Suprapubic skin (tissue), 4 donors: ENCODE data around the gene GHRHR. TPM values are rescaled to one million over a fixed set of nuclear protein-coding genes. Genes with fewer than 3 reads are reported as not detected.
A peak's percentile ranks its signal among the peaks of the same experiment; 100 is the strongest.

Source experiments
- DNase-seq, 2 donors: peaks; one replicate each; pipeline ENCODE4 v3.0.0-alpha.2; 2019; ENCODE audit warnings: low spot score in 2 of 2
- H3K27ac ChIP-seq: fragments of 200-600 bp; sonication (generic); one replicate; pipeline ENCODE4 v1.5.1; 2019
- H3K27me3 ChIP-seq: fragments of 200-600 bp; sonication (generic); one replicate; pipeline ENCODE4 v1.5.1; 2019
- H3K36me3 ChIP-seq: fragments of 200-600 bp; sonication (generic); one replicate; pipeline ENCODE4 v1.5.1; 2019
- H3K4me1 ChIP-seq: fragments of 200-600 bp; sonication (generic); one replicate; pipeline ENCODE4 v1.5.1; 2019
- H3K4me3 ChIP-seq: fragments of 200-600 bp; sonication (generic); one replicate; pipeline ENCODE4 v1.5.1; 2019; ENCODE audit warnings: mild to moderate bottlenecking
- H3K9me3 ChIP-seq: fragments of 200-600 bp; sonication (generic); one replicate; pipeline ENCODE4 v1.5.1; 2019
- CTCF ChIP-seq, 2 donors: fragments of 200-600 bp in 1 of 2; fragments of 450-650 bp in 1 of 2; sonication (generic) in 1 of 2; IDR thresholded peaks; one replicate each; pipeline ENCODE4 v1.5.1; 2016 to 2019; ENCODE audit warnings: antibody characterized with exemption in 2 of 2, mild to moderate bottlenecking in 1 of 2, moderate library complexity in 1 of 2
- EP300 ChIP-seq: sonication (generic); formaldehyde crosslinking; IDR thresholded peaks from one replicate; pipeline ENCODE4 v1.6.1; 2017; ENCODE audit warnings: antibody characterized with exemption
- POLR2A ChIP-seq, 2 donors: fragments of 450-650 bp; IDR thresholded peaks; one replicate each; pipeline ENCODE4 v1.6.1; 2017; ENCODE audit warnings: antibody characterized with exemption in 2 of 2, mild to moderate bottlenecking in 2 of 2, moderate library complexity in 2 of 2
- POLR2AphosphoS5 ChIP-seq, 3 donors: sonication (generic); formaldehyde crosslinking; IDR thresholded peaks; one replicate each; pipeline ENCODE4 v1.6.1; 2017; ENCODE audit warnings: antibody characterized with exemption in 3 of 3
- WGBS: methylation state at CpG from one replicate; pipeline ENCODE4 v1.1.5; 2018; 5-methylcytosine and 5-hydroxymethylcytosine counted together
- total RNA-seq, 4 donors: library from RNA; depleted of rRNA; stranded (reverse); fragments of >200 nt; gene quantifications; one replicate each; pipeline ENCODE4 v1.1.0, GENCODE V29; 2016

The GHRHR gene
- total RNA-seq, 4 donors from 2014 or later, result 1.5 TPM; not detected in 3

- H3K4me3 ChIP-seq, result no peak overlapping the region
- no peaks in the 10 kb centered on the region for H3K4me1 ChIP-seq
- no peak overlapping the region for H3K27ac ChIP-seq
- DNase-seq, result peak in 1 of 2 donors; percentile 45
- TF ChIP-seq EP300 (no peak), CTCF (IDR thresholded peaks at IDR 0.05) (no peak), POLR2A (IDR thresholded peaks at IDR 0.05) (no peak), POLR2AphosphoS5 (IDR thresholded peaks at IDR 0.05) (no peak)
- no peaks in the 10 kb centered on the region for H3K9me3 ChIP-seq
- 37% methylated on average over 9 of the region's 9 CpGs for WGBS
- no peaks in the 10 kb centered on the region for H3K36me3 ChIP-seq
- peaks cover 16% of the 10 kb centered on the region for H3K27me3 ChIP-seq
These were observed 14.3 kb downstream of the GHRHR start for GRCh38 chr7:30977896-30978564.

- 52% methylated on average over 4 of the region's 11 CpGs for WGBS
- TF ChIP-seq CTCF (IDR thresholded peaks at IDR 0.05), result no peak
- peaks cover 16% of the 10 kb centered on the region for H3K27me3 ChIP-seq
These were observed 15.3 kb downstream of the GHRHR start for GRCh38 chr7:30979027-30979426.

GRCh38 chr7:30980194-30980593 lies 16.4 kb downstream of the GHRHR start:
- TF ChIP-seq EP300, result no peak
- TF ChIP-seq POLR2A (IDR thresholded peaks at IDR 0.05), result no peak
- TF ChIP-seq CTCF (IDR thresholded peaks at IDR 0.05), result no peak
- no peak for TF ChIP-seq POLR2AphosphoS5 (IDR thresholded peaks at IDR 0.05)
- peak in 1 of 2 donors; percentile 52 for DNase-seq

More at GRCh38 chr7:30979027-30979426, 15.3 kb downstream of the GHRHR start:
- Histone ChIP-seq H3K4me3 (no peak overlapping the region), H3K36me3 (no peaks in the 10 kb centered on the region), H3K4me1 (peaks cover 8% of the 10 kb centered on the region), H3K9me3 (no peaks in the 10 kb centered on the region), H3K27ac (no peak overlapping the region)
- DNase-seq, result peak in 1 of 2 donors; percentile 32

DNA sequence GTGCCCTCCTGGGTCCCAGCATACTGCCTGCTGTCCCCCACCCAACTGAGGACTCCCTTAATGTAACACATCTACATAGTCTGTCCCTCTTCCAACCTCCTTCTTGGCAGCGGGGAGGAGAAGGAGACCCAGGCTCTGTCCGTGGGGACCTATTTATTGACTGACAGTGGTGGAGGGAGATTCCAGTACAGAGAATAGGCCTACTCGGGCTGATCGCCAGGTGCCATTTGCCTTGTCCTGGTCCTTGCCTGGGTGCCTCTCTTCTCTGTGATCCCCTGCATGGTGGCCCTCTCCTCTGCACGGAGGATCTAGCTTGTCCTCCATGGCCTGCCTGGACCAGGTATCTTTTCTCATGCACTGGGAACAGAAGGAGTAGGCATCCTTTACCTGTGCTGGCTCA lies 17.0 kb downstream of the GHRHR start:
- Histone ChIP-seq H3K9me3 (no peaks in the 10 kb centered on the region), H3K4me1 (peaks cover 18% of the 10 kb centered on the region), H3K4me3 (no peak overlapping the region), H3K27ac (no peak overlapping the region), H3K27me3 (peaks cover 18% of the 10 kb centered on the region), H3K36me3 (no peaks in the 10 kb centered on the region)
- DNase-seq, result peak in 1 of 2 donors; percentile 44
- no peak for TF ChIP-seq EP300
- no peak for TF ChIP-seq CTCF (IDR thresholded peaks at IDR 0.05)
- no peak for TF ChIP-seq POLR2AphosphoS5 (IDR thresholded peaks at IDR 0.05)
- TF ChIP-seq POLR2A (IDR thresholded peaks at IDR 0.05), result no peak
- 87% methylated on average over 5 of the region's 5 CpGs for WGBS

More at GRCh38 chr7:30980194-30980593, 16.4 kb downstream of the GHRHR start:
- H3K9me3 ChIP-seq, result no peaks in the 10 kb centered on the region
- H3K36me3 ChIP-seq, result no peaks in the 10 kb centered on the region
- H3K4me3 ChIP-seq, result no peak overlapping the region
- 77% methylated on average over 7 of the region's 7 CpGs for WGBS
- H3K27ac ChIP-seq, result no peak overlapping the region
- H3K27me3 ChIP-seq, result peaks cover 18% of the 10 kb centered on the region
- peaks cover 17% of the 10 kb centered on the region for H3K4me1 ChIP-seq

DNA sequence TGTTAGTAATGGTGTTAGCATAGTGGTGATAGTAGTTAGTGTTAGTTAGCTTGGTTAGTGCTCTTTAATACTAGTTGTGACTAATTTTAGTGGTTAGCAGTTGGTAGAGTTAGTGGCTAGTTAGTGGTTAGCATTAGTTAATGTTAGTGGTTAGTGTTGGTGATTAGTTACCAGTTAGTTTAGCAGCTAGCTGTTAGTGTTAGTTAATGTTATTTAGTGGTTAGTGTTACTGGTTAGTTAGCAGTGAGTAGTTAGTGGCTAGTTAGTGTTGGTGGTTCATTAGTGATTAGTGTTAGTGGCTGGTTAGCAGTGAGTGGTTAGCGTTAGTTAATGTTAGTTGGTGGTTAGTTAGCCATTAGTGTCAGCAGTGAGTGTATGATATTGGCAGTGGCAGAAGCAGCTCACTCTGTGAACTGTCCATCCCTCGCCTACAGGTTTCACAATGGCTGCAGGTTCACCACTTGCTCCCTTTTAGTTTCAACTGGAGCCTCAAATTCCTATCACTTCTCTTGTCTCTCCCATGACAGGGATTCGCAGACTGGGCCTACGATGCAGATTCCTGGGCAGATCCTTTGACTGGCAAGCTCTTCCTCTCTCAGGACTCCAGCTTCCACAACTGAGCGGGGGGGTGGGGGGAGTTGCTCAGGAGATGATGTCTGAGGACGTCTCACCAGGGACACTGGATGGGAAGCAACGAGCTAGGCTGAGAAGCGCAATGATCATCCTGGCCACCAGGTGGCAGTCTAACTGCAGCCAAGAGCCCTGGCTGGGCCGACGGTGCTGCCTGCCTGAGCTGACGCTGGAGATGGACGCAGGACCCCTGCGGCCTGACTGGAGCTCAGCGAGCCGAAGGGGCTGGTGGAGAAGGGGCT lies 19.5 kb downstream of the GHRHR start:
- WGBS, result 27% methylated on average over 6 of the region's 15 CpGs
- Histone ChIP-seq H3K27me3 (peaks cover 11% of the 10 kb centered on the region), H3K4me3 (no peak overlapping the region), H3K9me3 (no peaks in the 10 kb centered on the region), H3K4me1 (peaks cover 26% of the 10 kb centered on the region), H3K27ac (no peak overlapping the region), H3K36me3 (no peaks in the 10 kb centered on the region)
- peak; percentile 85 to 90 for DNase-seq
- no peak for TF ChIP-seq POLR2A (IDR thresholded peaks at IDR 0.05)
- peak; percentile 84 to 91 for TF ChIP-seq CTCF (IDR thresholded peaks at IDR 0.05)
